Umbilical cord (tissue), 2 donors: ENCODE measurements around the gene LCN12. TPM values are rescaled to one million over a fixed set of nuclear protein-coding genes. Genes with fewer than 3 reads are reported as not detected.

Source experiments
- DNase-seq: peaks from one replicate; pipeline ENCODE4 v3.0.0-alpha.2; 2015; ENCODE audit warnings: low spot score
- total RNA-seq: library from RNA; depleted of rRNA; stranded (reverse); fragments of >200 nt; gene quantifications from one replicate; pipeline ENCODE4 v1.2.3, GENCODE V29; 2014; ENCODE audit warnings: low replicate concordance; ENCODE audit not compliant: insufficient read depth

Gene LCN12
- total RNA-seq, 1 donor from 2014 or later = not detected

- DNase-seq = no peak
These were observed 25.3 kb upstream of the LCN12 start for GRCh38 chr9:136926749-136927148.

GRCh38 chr9:136927343-136928271, 24.5 kb upstream of the LCN12 start:
- no peak for DNase-seq

- DNase-seq = no peak
These were observed 23.5 kb upstream of the LCN12 start for GRCh38 chr9:136928591-136928990.

- DNase-seq = no peak
These were observed 22.1 kb upstream of the LCN12 start for GRCh38 chr9:136930014-136930413.

GRCh38 chr9:136931611-136932130, 20.4 kb upstream of the LCN12 start:
- no peak for DNase-seq

GRCh38 chr9:136934277-136934676, 17.8 kb upstream of the LCN12 start:
- no peak for DNase-seq

- DNase-seq = no peak
These were observed 16.4 kb upstream of the LCN12 start for GRCh38 chr9:136935651-136936050.

- DNase-seq = no peak
These were observed 15.4 kb upstream of the LCN12 start for GRCh38 chr9:136936645-136937170.

GRCh38 chr9:136937186-136938001, 14.7 kb upstream of the LCN12 start:
- no peak for DNase-seq

GRCh38 chr9:136939431-136939995, 12.6 kb upstream of the LCN12 start:
- no peak for DNase-seq

GRCh38 chr9:136939996-136940525, 12.0 kb upstream of the LCN12 start:
- no peak for DNase-seq

- DNase-seq = no peak
These were observed 11.4 kb upstream of the LCN12 start for GRCh38 chr9:136940526-136941230.

GRCh38 chr9:136941231-136942111, 10.6 kb upstream of the LCN12 start:
- DNase-seq = no peak

- no peak for DNase-seq
These were observed 9.8 kb upstream of the LCN12 start for GRCh38 chr9:136942112-136942880.

- no peak for DNase-seq
These were observed 9.2 kb upstream of the LCN12 start for GRCh38 chr9:136942881-136943230.

- DNase-seq = no peak
These were observed 8.5 kb upstream of the LCN12 start for GRCh38 chr9:136943291-136944211.

- no peak for DNase-seq
These were observed 7.9 kb upstream of the LCN12 start for GRCh38 chr9:136944212-136944518.
